ENCODE measurements around the gene SLC47A1.

- TF ChIP-seq EP300 (IDR thresholded peaks at IDR 0.05) (no peak), POLR2A (IDR thresholded peaks at IDR 0.05; ENCODE audit: low read depth) (no peak)
Observed at GRCh38 chr17:19497624-19498023, 36.0 kb upstream of the SLC47A1 start.

Data from esophagus muscularis mucosa (tissue), 2 donors.